Activated CD4-positive, alpha-beta T cell treated with anti-CD3 and anti-CD28 coated beads, Interleukin-2, amount 50 U/mL, for 1 hour (primary cell): ENCODE results near the gene COPB2.
A peak's percentile ranks its signal among the peaks of the same experiment; 100 is the strongest.
"Not testable (repeated sequence)": the region's sequence is repeated elsewhere in the genome, so short reads cannot be mapped to it uniquely, and the experiment has no call there.

Experiments
- DNase-seq: peaks from one replicate; pipeline ENCODE4 v3.0.0-alpha.2; 2020

The COPB2 gene

DNA sequence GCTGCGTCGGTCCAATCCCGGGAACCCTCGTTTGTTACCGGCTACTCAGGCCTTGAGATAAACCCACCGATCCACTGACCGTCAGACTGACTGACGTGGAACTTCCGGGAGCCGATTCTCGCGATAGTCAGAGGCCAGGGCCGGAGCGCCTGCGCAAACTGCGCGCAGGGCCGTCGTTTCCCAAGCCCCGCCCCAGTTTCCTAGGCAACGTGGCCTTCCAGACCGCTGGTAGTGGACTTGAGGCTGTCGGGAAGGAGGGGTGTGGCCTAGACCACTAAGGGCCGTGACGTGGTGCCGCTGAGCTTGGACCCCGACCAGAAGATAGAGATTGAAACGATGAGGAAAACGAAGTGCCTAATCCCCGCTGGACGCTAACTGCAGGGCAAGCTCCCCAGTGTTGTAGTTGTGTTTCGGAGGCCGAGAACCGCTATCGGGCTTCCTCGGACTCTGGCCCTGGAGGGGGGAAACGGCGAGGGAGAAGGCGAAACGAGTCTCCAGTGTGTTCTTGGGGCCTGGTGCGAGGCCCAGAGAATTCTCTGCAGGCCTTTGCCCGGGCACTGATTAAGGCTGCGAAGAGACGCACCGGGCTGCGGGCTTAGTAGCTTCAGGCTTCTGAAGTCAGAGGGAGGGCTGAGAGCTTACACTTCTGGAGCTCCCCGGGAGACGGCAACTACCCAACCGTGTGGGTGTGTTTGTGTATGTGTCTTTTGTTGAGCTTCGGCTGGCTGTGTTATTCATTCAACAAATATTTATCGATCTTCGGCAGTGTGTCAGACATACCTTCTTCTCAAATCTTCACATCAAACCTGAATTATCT, at the start of gene COPB2:
Gene COPB2 (minus strand): TSS at position 96 of the 817 bp plus-strand sequence. CDS start 97 bp downstream, outside the sequence.
- DNase-seq, result peak; percentile 95

- no peak for DNase-seq
Observed at GRCh38 chr3:139434764-139435307, 45.4 kb upstream of the COPB2 start.

GRCh38 chr3:139434228-139434627, 44.8 kb upstream of the COPB2 start:
- no peak for DNase-seq

- DNase-seq, result no peak
Observed at GRCh38 chr3:139433089-139433488, 43.6 kb upstream of the COPB2 start.

DNA sequence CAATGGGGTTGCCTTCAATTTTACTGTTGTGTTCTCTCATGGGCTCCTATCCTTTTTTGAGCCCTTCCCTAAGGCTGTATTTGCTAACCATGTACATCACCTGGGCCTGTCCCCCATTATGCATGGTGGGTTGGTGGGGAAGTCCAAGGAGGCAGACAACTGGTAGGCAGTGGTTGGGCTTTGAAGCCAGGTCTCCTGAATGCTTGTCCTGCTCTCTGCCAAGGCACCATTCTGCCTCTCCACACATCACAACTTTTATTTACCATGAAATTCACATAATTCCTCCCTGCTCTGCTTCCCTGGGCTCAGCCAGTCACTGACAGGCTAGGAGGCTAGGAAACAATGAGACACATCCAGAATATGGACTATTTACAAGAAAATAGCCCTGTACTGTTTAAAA, 41.0 kb upstream of the COPB2 start:
- no peak for DNase-seq

- DNase-seq, result no peak
Observed at GRCh38 chr3:139427283-139428060, 38.0 kb upstream of the COPB2 start.

- DNase-seq, result no peak
Observed at GRCh38 chr3:139425745-139426400, 36.4 kb upstream of the COPB2 start.

DNA sequence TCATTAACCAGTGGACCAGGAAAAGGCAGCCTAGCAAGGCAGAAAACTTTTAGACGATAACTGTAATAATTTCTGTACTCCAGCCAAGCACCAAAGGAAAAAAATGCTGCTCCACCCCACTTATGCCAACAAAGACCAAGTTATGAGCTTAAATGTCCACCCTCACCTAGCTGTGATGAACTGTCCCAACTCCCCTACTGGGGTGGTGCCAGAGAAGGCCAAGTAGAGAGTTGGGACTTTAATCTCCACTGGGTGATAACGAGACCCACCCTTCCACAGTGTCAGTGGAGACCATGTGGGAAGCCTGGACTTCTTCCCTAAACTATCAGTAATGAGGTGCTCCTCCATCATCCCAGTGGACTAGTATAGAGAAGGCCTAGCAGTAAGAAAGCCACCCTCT, 33.8 kb upstream of the COPB2 start:
- DNase-seq, result no peak

DNA sequence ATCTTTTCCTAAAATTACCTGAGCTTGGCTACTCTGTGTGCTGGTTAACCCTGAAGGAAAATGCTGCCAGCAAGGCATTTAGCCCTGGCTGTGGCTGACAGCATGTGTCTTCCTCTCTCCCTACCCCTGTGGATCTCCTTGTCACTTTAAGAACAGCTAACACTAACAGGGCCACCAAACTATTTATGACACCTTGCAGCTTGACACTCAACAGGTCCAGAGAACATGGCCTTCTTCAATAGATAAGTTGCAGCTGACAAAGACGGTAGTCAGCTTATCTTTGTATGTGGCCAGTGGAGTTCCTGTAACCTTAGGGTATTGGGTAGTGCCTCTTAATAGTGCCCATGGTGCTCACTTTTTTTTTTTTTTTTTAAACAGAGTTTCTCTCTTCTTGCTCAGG, 32.0 kb upstream of the COPB2 start:
- no peak for DNase-seq

DNA sequence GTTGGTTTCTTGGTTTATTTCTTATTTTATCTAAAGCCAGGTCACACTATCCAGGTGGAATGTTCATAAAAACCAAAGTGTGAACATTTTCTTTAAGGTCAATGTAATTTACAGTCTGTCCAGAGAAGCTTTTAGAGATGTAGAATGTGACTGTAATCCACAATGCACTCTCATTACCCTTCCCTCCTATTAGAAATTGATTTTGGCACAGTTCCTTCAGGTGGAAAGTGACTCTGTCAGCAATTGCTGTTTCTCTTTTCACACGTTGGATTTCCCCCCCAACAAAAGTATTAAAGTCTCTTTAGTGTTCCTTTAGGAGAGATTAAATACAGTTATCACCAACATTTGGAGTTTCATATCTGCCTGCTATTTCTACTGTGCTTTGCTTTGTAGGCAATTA, 31.6 kb upstream of the COPB2 start:
- no peak for DNase-seq

GRCh38 chr3:139418144-139418543, 28.7 kb upstream of the COPB2 start:
- DNase-seq, result no peak

- DNase-seq, result no peak
Observed at GRCh38 chr3:139416275-139416674, 26.8 kb upstream of the COPB2 start.

- no peak for DNase-seq
Observed at GRCh38 chr3:139414608-139415224, 25.3 kb upstream of the COPB2 start.

GRCh38 chr3:139412891-139413290, 23.4 kb upstream of the COPB2 start:
- not testable (repeated sequence) for DNase-seq

DNA sequence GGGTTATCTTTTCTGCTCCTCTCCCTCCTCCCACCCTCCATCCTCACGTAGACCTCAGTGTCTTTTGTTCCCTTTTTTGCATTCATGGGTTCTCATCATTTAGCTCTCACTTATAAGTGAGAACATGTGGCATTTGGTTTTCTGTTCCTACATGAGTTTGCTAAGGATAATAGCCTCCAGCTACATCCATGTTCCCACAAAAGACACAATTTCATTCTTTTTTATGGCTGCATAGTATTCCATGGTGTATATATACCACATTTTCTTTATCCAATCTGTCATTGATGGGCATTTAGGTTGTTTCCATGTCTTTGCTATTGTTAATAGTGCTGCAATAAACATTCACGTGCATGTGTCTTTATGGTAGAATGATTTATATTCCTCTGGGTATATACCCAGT, 11.7 kb upstream of the COPB2 start:
- DNase-seq, result not testable (repeated sequence)

DNA sequence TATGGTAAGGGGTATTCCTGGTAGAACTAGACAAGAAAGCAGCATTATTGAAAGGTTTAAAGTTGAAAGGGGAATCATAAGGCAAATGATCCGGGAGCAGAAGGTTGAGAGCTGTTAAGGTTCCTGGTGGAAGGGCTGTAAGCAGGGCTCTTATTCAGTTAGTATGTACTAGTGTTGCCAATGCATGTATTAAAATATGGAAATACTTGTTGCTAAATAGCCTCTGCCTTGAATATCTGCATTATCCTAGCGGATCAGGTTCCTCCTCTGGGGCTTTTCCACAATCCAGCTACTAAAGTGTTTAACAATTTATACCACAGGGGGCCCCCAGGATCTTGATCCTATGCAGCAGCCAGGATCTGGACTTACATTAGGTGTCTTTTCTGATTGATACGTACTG, 7.3 kb upstream of the COPB2 start:
- DNase-seq, result no peak

- DNase-seq, result no peak
Observed at GRCh38 chr3:139394116-139394515, 4.7 kb upstream of the COPB2 start.

DNA sequence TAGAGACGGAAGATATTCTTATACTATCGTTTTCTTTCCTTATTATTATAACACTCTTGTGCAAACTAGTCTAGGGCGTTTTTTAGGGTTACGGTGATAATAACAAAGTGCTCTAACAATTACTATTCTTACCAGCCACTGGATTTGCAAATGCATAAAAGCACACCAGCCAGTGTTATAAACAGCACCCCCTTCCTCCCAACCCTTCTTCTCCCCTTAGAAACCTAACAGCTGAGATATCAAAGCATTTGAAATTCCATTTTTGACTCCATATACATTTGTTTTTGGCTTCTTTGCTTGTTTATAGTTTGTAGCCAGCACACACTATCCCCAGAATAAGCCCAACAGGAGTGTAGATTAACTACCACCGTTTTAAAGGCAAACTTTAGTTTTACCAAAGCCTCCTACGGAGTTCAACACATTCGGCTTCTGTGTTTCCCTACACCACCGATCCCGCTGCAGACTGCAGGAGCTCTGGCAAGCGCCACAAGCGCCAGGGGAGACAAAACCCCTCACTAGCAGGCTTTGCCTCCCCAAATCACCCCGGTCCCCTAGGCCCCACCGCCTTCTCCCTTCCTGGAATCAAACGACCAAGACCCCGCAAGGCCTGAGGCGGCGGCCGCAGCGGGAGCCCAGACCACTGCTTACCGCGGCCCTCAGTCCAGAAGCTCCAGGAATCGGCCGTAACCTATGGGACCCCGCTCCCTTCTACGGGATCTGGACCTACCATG, 461 bp downstream of the COPB2 start:
- DNase-seq, result peak; percentile 23

- no peak for DNase-seq
Observed at GRCh38 chr3:139388077-139388476, 1.4 kb downstream of the COPB2 start.

- not testable (repeated sequence) for DNase-seq
Observed at GRCh38 chr3:139382291-139382690, 7.2 kb downstream of the COPB2 start.

- no peak for DNase-seq
Observed at GRCh38 chr3:139380575-139380974, 8.9 kb downstream of the COPB2 start.

DNA sequence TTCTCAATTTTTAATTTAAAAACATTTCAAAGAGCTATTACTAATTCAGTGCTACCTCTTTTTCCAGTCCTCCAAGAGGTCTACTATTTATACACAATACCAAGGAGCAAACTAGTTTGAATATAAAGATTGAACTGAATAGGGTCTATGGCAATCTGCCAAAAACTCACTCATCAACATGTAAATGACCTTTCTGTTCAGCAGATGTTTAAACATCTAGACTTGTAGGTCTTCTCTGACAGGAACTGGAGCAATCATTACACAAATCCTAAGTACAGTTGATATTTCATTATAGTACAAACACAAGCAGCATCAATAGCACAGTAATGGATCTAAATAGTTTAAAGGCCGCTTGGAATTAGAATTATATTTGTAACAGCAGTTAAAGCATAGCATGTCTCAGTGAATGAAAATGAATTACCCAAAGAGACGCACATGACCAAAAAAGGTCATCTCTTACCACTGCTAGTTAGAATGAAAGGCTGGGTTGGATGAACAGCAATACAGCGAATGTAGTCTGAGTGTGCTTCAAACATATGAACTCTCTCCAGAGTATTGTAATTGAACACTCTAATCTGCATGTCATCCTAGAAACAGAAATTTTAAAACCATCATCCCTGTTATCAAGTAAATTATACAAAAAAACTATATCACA, 10.7 kb downstream of the COPB2 start:
- no peak for DNase-seq
